GM23338 (cell line): ENCODE measurements around the gene LINC00305. TPM values are rescaled to one million over a fixed set of nuclear protein-coding genes. Genes with fewer than 3 reads are reported as not detected.

Experiments used
- ATAC-seq: fragments of 200-7000 bp; cut with Tn5 transposase; 3 replicates; pipeline ENCODE4 v1.9.1; 2020
- DNase-seq: peaks from one replicate; pipeline ENCODE4 v3.0.0-alpha.2; 2015; ENCODE audit warnings: low spot score
- H2AFZ ChIP-seq: fragments of 200-600 bp; sonication (generic); 2 replicates; pipeline ENCODE4 v1.8.0; 2016; ENCODE audit warnings: antibody characterized with exemption, mild to moderate bottlenecking, moderate library complexity
- H3F3A ChIP-seq: fragments of 200-600 bp; sonication (generic); replicated peaks from 2 replicates; pipeline ENCODE4 v1.8.0; 2017; ENCODE audit warnings: antibody characterized with exemption, mixed run types, low read depth
- H3K27ac ChIP-seq: fragments of 200-600 bp; sonication (generic); 2 replicates; pipeline ENCODE4 v1.6.1; 2016; ENCODE audit warnings: low read depth
- H3K27me3 ChIP-seq: fragments of 200-600 bp; sonication (generic); 2 replicates; pipeline ENCODE4 v1.8.0; 2016; ENCODE audit warnings: mild to moderate bottlenecking, mixed run types, moderate library complexity; ENCODE audit not compliant: insufficient read depth
- H3K36me3 ChIP-seq: fragments of 200-600 bp; sonication (generic); 2 replicates; pipeline ENCODE4 v1.8.0; 2016; ENCODE audit warnings: mild to moderate bottlenecking; ENCODE audit not compliant: insufficient read depth
- H3K4me1 ChIP-seq: fragments of 200-600 bp; sonication (generic); 2 replicates; pipeline ENCODE4 v1.8.0; 2016; ENCODE audit warnings: mild to moderate bottlenecking, moderate library complexity; ENCODE audit not compliant: insufficient read depth
- H3K4me2 ChIP-seq: fragments of 200-600 bp; sonication (generic); 2 replicates; pipeline ENCODE4 v1.7.1; 2017; ENCODE audit warnings: mixed run types
- H3K4me3 ChIP-seq: fragments of 200-600 bp; sonication (generic); 2 replicates; pipeline ENCODE4 v1.6.1; 2016; ENCODE audit warnings: mixed run types
- H3K79me2 ChIP-seq: fragments of 200-600 bp; sonication (generic); replicated peaks from 2 replicates; pipeline ENCODE4 v1.8.0; 2017; ENCODE audit warnings: mild to moderate bottlenecking; ENCODE audit not compliant: insufficient read depth
- H3K9me2 ChIP-seq: fragments of 200-600 bp; sonication (generic); 2 replicates; pipeline ENCODE4 v1.8.0; 2017; ENCODE audit not compliant: insufficient read depth
- H4K20me1 ChIP-seq: fragments of 200-600 bp; sonication (generic); replicated peaks from 2 replicates; pipeline ENCODE4 v1.8.0; 2017; ENCODE audit warnings: mild to moderate bottlenecking; ENCODE audit not compliant: insufficient read depth
- H3K27ac Mint-ChIP-seq: 2 replicates; pipeline ENCODE4 v1.8.0; 2020; ENCODE audit warnings: inconsistent platforms, mild to moderate bottlenecking, moderate library complexity, mixed read lengths
- H3K27me3 Mint-ChIP-seq: 3 replicates; pipeline ENCODE4 v1.8.0; 2022; ENCODE audit warnings: low read depth, mild to moderate bottlenecking, moderate library complexity, mixed read lengths, inconsistent platforms; ENCODE audit not compliant: insufficient read depth, poor library complexity
- H3K36me3 Mint-ChIP-seq: 3 replicates; pipeline ENCODE4 v1.8.0; 2021; ENCODE audit warnings: low read depth, mild to moderate bottlenecking, inconsistent platforms, moderate library complexity, mixed read lengths
- H3K4me1 Mint-ChIP-seq: 3 replicates; pipeline ENCODE4 v1.8.0; 2020; ENCODE audit warnings: mild to moderate bottlenecking, inconsistent platforms, mixed read lengths
- H3K4me3 Mint-ChIP-seq: 3 replicates; pipeline ENCODE4 v1.8.0; 2021; ENCODE audit warnings: moderate library complexity, mild to moderate bottlenecking, inconsistent platforms, mixed read lengths
- H3K9me3 Mint-ChIP-seq: 3 replicates; pipeline ENCODE4 v1.8.0; 2020; ENCODE audit warnings: moderate library complexity, mild to moderate bottlenecking, inconsistent platforms, mixed read lengths
- CREB1 ChIP-seq: fragments of 250-450 bp; sonication (Bioruptor Pico); IDR thresholded peaks from 2 replicates; pipeline ENCODE4 v1.5.0; 2020; ENCODE audit warnings: low read depth, mild to moderate bottlenecking, moderate library complexity
- CTCF ChIP-seq, 2 experiments: fragments of 200-600 bp in 1 of 2; sonication (generic) in 1 of 2; conservative IDR thresholded peaks; 2 replicates each; pipeline versions ENCODE4 v1.5.1 to v1.6.1; 2016 to 2017; ENCODE audit warnings: antibody characterized with exemption in 2 of 2, low read depth in 2 of 2, mild to moderate bottlenecking in 2 of 2, moderate library complexity in 1 of 2
- EZH2 ChIP-seq: fragments of 200-600 bp; sonication (generic); IDR thresholded peaks from one replicate; pipeline ENCODE4 v1.8.0; 2017; ENCODE audit warnings: antibody characterized with exemption, mild to moderate bottlenecking, low read depth; ENCODE audit not compliant: unreplicated experiment
- NANOG ChIP-seq: IDR thresholded peaks from 2 replicates; pipeline ENCODE4 v1.6.1; 2016; ENCODE audit warnings: antibody characterized with exemption, borderline replicate concordance
- STAT1 ChIP-seq: IDR thresholded peaks from one replicate; pipeline ENCODE4 v1.6.1; 2016; ENCODE audit warnings: antibody characterized with exemption; ENCODE audit not compliant: unreplicated experiment
- ZNF114 ChIP-seq: fragments of 250-450 bp; sonication (Bioruptor Pico); IDR thresholded peaks from 2 replicates; pipeline ENCODE4 v1.5.0; 2020; ENCODE audit warnings: mild to moderate bottlenecking, moderate library complexity
- ZNF331 ChIP-seq: fragments of 250-450 bp; sonication (Bioruptor Pico); IDR thresholded peaks from 2 replicates; pipeline ENCODE4 v1.5.0; 2020; ENCODE audit warnings: low read depth, mild to moderate bottlenecking, moderate library complexity
- ZNF462 ChIP-seq: fragments of 250-450 bp; sonication (Bioruptor Pico); IDR thresholded peaks from 2 replicates; pipeline ENCODE4 v1.5.0; 2020; ENCODE audit warnings: mild to moderate bottlenecking, moderate library complexity
- polyA plus RNA-seq: library from polyadenylated mRNA; unstranded; fragments of >200 nt; fragmentation: Nextera tagmentation; extraction: Ambion mirVana; gene quantifications from 2 replicates; pipeline ENCODE4 v1.2.1, GENCODE V29; 2016
- total RNA-seq: library from RNA; depleted of rRNA; stranded (reverse); fragments of >200 nt; shearing (Covaris generic); gene quantifications from 2 replicates; pipeline ENCODE4 v1.2.3, GENCODE V29; 2014

LINC00305 gene
- total and polyA plus RNA-seq, 2 experiments from 2014 or later: not detected

GRCh38 chr18:64082513-64082912 lies 66.4 kb downstream of the LINC00305 start:
- no peaks in the 10 kb centered on the region for H4K20me1 ChIP-seq
- no peaks in the 10 kb centered on the region for H3F3A ChIP-seq
- H3K4me3 Mint-ChIP-seq: no peak overlapping the region
- H3K36me3 Mint-ChIP-seq: no peaks in the 10 kb centered on the region
- no peak overlapping the region for H3K4me2 ChIP-seq
- H3K27me3 ChIP-seq: no peaks in the 10 kb centered on the region
- no peak for TF ChIP-seq NANOG
- H3K9me2 ChIP-seq: peaks cover 6% of the 10 kb centered on the region; the same call in 1 of the 2 replicates
- no peaks in the 10 kb centered on the region for H3K36me3 ChIP-seq
- H3K4me1 ChIP-seq: peaks cover 21% of the 10 kb centered on the region
- ATAC-seq (no peak), DNase-seq (no peak)
- H3K9me3 Mint-ChIP-seq: no peaks in the 10 kb centered on the region; the same call in 2 of the 3 replicates
- no peak overlapping the region for H3K27ac Mint-ChIP-seq
- no peak overlapping the region for H2AFZ ChIP-seq
- peaks cover 22% of the 10 kb centered on the region for H3K4me1 Mint-ChIP-seq
- no peak overlapping the region for H3K4me3 ChIP-seq
- H3K27me3 Mint-ChIP-seq: peaks cover 2% of the 10 kb centered on the region
- H3K79me2 ChIP-seq: no peaks in the 10 kb centered on the region
- H3K27ac ChIP-seq: no peak overlapping the region

GRCh38 chr18:64082054-64082453 lies 66.8 kb downstream of the LINC00305 start:
- TF ChIP-seq CTCF (conservative IDR thresholded peaks at IDR 0.05; ENCODE audit: low read depth in 2 of 2) (peak in 1 of 2 experiments; percentile 40; a peak in 2 of 4 replicates), ZNF331 (CRISPR knock-in tag) (no peak), ZNF114 (no peak), EZH2 (no peak), ZNF462 (CRISPR knock-in tag) (no peak), CREB1 (no peak), NANOG (no peak), STAT1 (no peak)
- Mint-ChIP-seq H3K27ac (no peak overlapping the region), H3K36me3 (no peaks in the 10 kb centered on the region), H3K27me3 (peaks cover 2% of the 10 kb centered on the region), H3K4me1 (peaks cover 22% of the 10 kb centered on the region), H3K4me3 (no peak overlapping the region), H3K9me3 (no peaks in the 10 kb centered on the region)
- Histone ChIP-seq H3K9me2 (peaks cover 6% of the 10 kb centered on the region; the same call in 1 of the 2 replicates), H3K27ac (no peak overlapping the region), H3K27me3 (no peaks in the 10 kb centered on the region), H3K79me2 (no peaks in the 10 kb centered on the region), H3F3A (no peaks in the 10 kb centered on the region), H4K20me1 (no peaks in the 10 kb centered on the region), H3K36me3 (no peaks in the 10 kb centered on the region), H3K4me3 (no peak overlapping the region), H3K4me1 (peaks cover 21% of the 10 kb centered on the region), H3K4me2 (no peak overlapping the region), H2AFZ (no peak overlapping the region; the same call in 1 of the 2 replicates)
- no peak for ATAC-seq
- no peak for DNase-seq
